Esophagus muscularis mucosa (tissue), 2 donors: Measurements from ENCODE around the gene PDF.

Source experiments
- POLR2A ChIP-seq: fragments of 450-650 bp; IDR thresholded peaks from one replicate; pipeline ENCODE4 v1.6.1; 2017; ENCODE audit warnings: antibody characterized with exemption, moderate library complexity, mild to moderate bottlenecking, low read depth
- POLR2AphosphoS5 ChIP-seq, 2 donors: sonication (generic); formaldehyde crosslinking; IDR thresholded peaks; one replicate each; pipeline ENCODE4 v1.6.1; 2017; ENCODE audit warnings: antibody characterized with exemption in 2 of 2

- TF ChIP-seq POLR2AphosphoS5 (IDR thresholded peaks at IDR 0.05), result no peak
- TF ChIP-seq POLR2A, result no peak
These were observed 9.7 kb downstream of the PDF start for GRCh38 chr16:69320740-69321073.
